HG02938 (cell line): ENCODE results near the gene MAP4K4.
"Not testable (repeated sequence)": the region's sequence is repeated elsewhere in the genome, so short reads cannot be mapped to it uniquely, and the experiment has no call there.

Experiments used
- ATAC-seq: cut with Tn5 transposase; IDR thresholded peaks from one replicate; pipeline ENCODE4 v1.9.1; 2021; ENCODE audit warnings: mild to moderate bottlenecking, moderate library complexity; ENCODE audit not compliant: unreplicated experiment

Gene MAP4K4

GRCh38 chr2:101741775-101742520, 44.4 kb downstream of the MAP4K4 start:
- no peak for ATAC-seq

GRCh38 chr2:101742547-101742946, 45.0 kb downstream of the MAP4K4 start:
- ATAC-seq = no peak

- no peak for ATAC-seq
These were observed 45.8 kb downstream of the MAP4K4 start for GRCh38 chr2:101743288-101743687.

GRCh38 chr2:101744832-101745231, 47.3 kb downstream of the MAP4K4 start:
- ATAC-seq = no peak

GRCh38 chr2:101745711-101746694, 48.5 kb downstream of the MAP4K4 start:
- no peak for ATAC-seq

GRCh38 chr2:101748000-101748399, 50.5 kb downstream of the MAP4K4 start:
- no peak for ATAC-seq

GRCh38 chr2:101748462-101748861, 51.0 kb downstream of the MAP4K4 start:
- not testable (repeated sequence) for ATAC-seq

- ATAC-seq = no peak
These were observed 53.2 kb downstream of the MAP4K4 start for GRCh38 chr2:101750688-101751087.

- no peak for ATAC-seq
These were observed 53.8 kb downstream of the MAP4K4 start for GRCh38 chr2:101751276-101751815.

GRCh38 chr2:101751875-101752619, 54.5 kb downstream of the MAP4K4 start:
- peak; percentile 76 for ATAC-seq

GRCh38 chr2:101752716-101753616, 55.5 kb downstream of the MAP4K4 start:
- ATAC-seq = no peak

GRCh38 chr2:101753720-101754490, 56.4 kb downstream of the MAP4K4 start:
- ATAC-seq = peak; percentile 27

- ATAC-seq = no peak
These were observed 57.1 kb downstream of the MAP4K4 start for GRCh38 chr2:101754618-101755017.

GRCh38 chr2:101756266-101756665, 58.8 kb downstream of the MAP4K4 start:
- ATAC-seq = no peak

- ATAC-seq = peak; percentile 78
These were observed 60.5 kb downstream of the MAP4K4 start for GRCh38 chr2:101758001-101758400.

GRCh38 chr2:101759162-101759561, 61.7 kb downstream of the MAP4K4 start:
- no peak for ATAC-seq

GRCh38 chr2:101762451-101763171, 65.1 kb downstream of the MAP4K4 start:
- ATAC-seq = no peak
